HG03045 (cell line): ENCODE data around the gene TMPRSS4.
"Not testable (repeated sequence)": the region's sequence is repeated elsewhere in the genome, so short reads cannot be mapped to it uniquely, and the experiment has no call there.

Source experiments
- ATAC-seq: cut with Tn5 transposase; IDR thresholded peaks from one replicate; pipeline ENCODE4 v1.9.1; 2021; ENCODE audit warnings: mild to moderate bottlenecking, moderate library complexity; ENCODE audit not compliant: unreplicated experiment

Gene TMPRSS4

GRCh38 chr11:118055966-118056365 lies 20.9 kb upstream of the TMPRSS4 start:
- no peak for ATAC-seq

- no peak for ATAC-seq
Measured at GRCh38 chr11:118056806-118057205, 20.1 kb upstream of the TMPRSS4 start.

- no peak for ATAC-seq
Measured at GRCh38 chr11:118057251-118058145, 19.4 kb upstream of the TMPRSS4 start.

- ATAC-seq: no peak
Measured at GRCh38 chr11:118058311-118059245, 18.3 kb upstream of the TMPRSS4 start.

GRCh38 chr11:118059246-118059940 lies 17.5 kb upstream of the TMPRSS4 start:
- ATAC-seq: no peak

GRCh38 chr11:118060081-118060661 lies 16.7 kb upstream of the TMPRSS4 start:
- ATAC-seq: no peak

GRCh38 chr11:118060869-118061268 lies 16.0 kb upstream of the TMPRSS4 start:
- no peak for ATAC-seq

- no peak for ATAC-seq
Measured at GRCh38 chr11:118061586-118062125, 15.2 kb upstream of the TMPRSS4 start.

GRCh38 chr11:118062181-118062580 lies 14.7 kb upstream of the TMPRSS4 start:
- ATAC-seq: not testable (repeated sequence)

- ATAC-seq: not testable (repeated sequence)
Measured at GRCh38 chr11:118062631-118063030, 14.2 kb upstream of the TMPRSS4 start.

- ATAC-seq: no peak
Measured at GRCh38 chr11:118064956-118065355, 11.9 kb upstream of the TMPRSS4 start.

GRCh38 chr11:118065384-118065783 lies 11.5 kb upstream of the TMPRSS4 start:
- no peak for ATAC-seq

GRCh38 chr11:118067006-118067405 lies 9.9 kb upstream of the TMPRSS4 start:
- ATAC-seq: no peak

GRCh38 chr11:118068206-118068944 lies 8.5 kb upstream of the TMPRSS4 start:
- ATAC-seq: no peak

GRCh38 chr11:118068945-118069612 lies 7.8 kb upstream of the TMPRSS4 start:
- ATAC-seq: no peak

GRCh38 chr11:118071416-118072030 lies 5.4 kb upstream of the TMPRSS4 start:
- ATAC-seq: no peak

GRCh38 chr11:118073554-118073953 lies 3.3 kb upstream of the TMPRSS4 start:
- no peak for ATAC-seq

GRCh38 chr11:118074091-118074685 lies 2.7 kb upstream of the TMPRSS4 start:
- ATAC-seq: no peak
